PC-3 (cell line): ENCODE measurements around the gene ADCY3. TPM values are rescaled to one million over a fixed set of nuclear protein-coding genes. Genes with fewer than 3 reads are reported as not detected.

ENCODE experiments used
- ATAC-seq: fragments of 200-7000 bp; cut with Tn5 transposase; 2 replicates; pipeline ENCODE4 v1.9.1; 2020; ENCODE audit warnings: mild to moderate bottlenecking, moderate library complexity
- BruUV-seq: library from RNA; stranded (reverse); fragments of 400-500 nt; replicated peaks from 2 replicates; lab custom pipeline; 2021; lab: Mats Ljungman, UMichigan
- CTCF ChIA-PET: fragments of 300-600 bp; sonication (Branson Sonifier 250); formaldehyde crosslinking; loops from one replicate; lab custom pipeline; 2022; ENCODE audit warnings: antibody characterized with exemption; lab: Charles Lee
- POLR2A ChIA-PET: fragments of 300-600 bp; sonication (Branson Sonifier 250); formaldehyde crosslinking; loops from one replicate; lab custom pipeline; 2022; ENCODE audit warnings: antibody characterized with exemption; ENCODE audit not compliant: unreplicated experiment; lab: Charles Lee
- DNase-seq: peaks from one replicate; pipeline ENCODE4 v3.0.0-alpha.2; 2015
- H2AFZ ChIP-seq: fragments of 300-600 bp; sonication (generic); 2 replicates; pipeline ENCODE4 v1.6.0; 2016; ENCODE audit warnings: antibody characterized with exemption, low read length
- H3F3A ChIP-seq: fragments of 300-600 bp; sonication (generic); one replicate; pipeline ENCODE4 v1.6.0; 2017; ENCODE audit warnings: antibody characterized with exemption, low read length, control low read depth, mild to moderate bottlenecking; ENCODE audit not compliant: unreplicated experiment
- H3K27ac ChIP-seq: fragments of 300-600 bp; sonication (generic); 2 replicates; pipeline ENCODE4 v1.5.1; 2016; ENCODE audit warnings: mild to moderate bottlenecking, low read length
- H3K27me3 ChIP-seq: fragments of 300-600 bp; sonication (generic); 2 replicates; pipeline ENCODE4 v1.6.1; 2016; ENCODE audit warnings: low read length, mixed read lengths
- H3K36me3 ChIP-seq: fragments of 300-600 bp; sonication (generic); 2 replicates; pipeline ENCODE4 v1.6.1; 2016; ENCODE audit warnings: low read depth, mixed run types, low read length, mixed read lengths
- H3K4me1 ChIP-seq: fragments of 300-600 bp; sonication (generic); 2 replicates; pipeline ENCODE4 v1.5.1; 2016; ENCODE audit warnings: low read length; ENCODE audit not compliant: insufficient read depth
- H3K4me2 ChIP-seq: fragments of 300-600 bp; sonication (generic); 2 replicates; pipeline ENCODE4 v1.6.0; 2016; ENCODE audit warnings: low read length
- H3K4me3 ChIP-seq: fragments of 300-600 bp; sonication (generic); 2 replicates; pipeline ENCODE4 v1.5.1; 2016; ENCODE audit warnings: mild to moderate bottlenecking, low read length, mixed read lengths
- H3K79me2 ChIP-seq: fragments of 300-600 bp; sonication (generic); 2 replicates; pipeline ENCODE4 v1.6.1; 2017; ENCODE audit warnings: low read length, mixed read lengths
- H3K9ac ChIP-seq: fragments of 300-600 bp; sonication (generic); 2 replicates; pipeline ENCODE4 v1.6.0; 2016; ENCODE audit warnings: mild to moderate bottlenecking, low read length
- H3K9me2 ChIP-seq: fragments of 300-600 bp; sonication (generic); replicated peaks from 2 replicates; pipeline ENCODE4 v1.6.1; 2016; ENCODE audit warnings: mixed run types, low read length, mixed read lengths
- H3K9me3 ChIP-seq: fragments of 300-600 bp; sonication (generic); 2 replicates; pipeline ENCODE4 v1.6.1; 2016; ENCODE audit warnings: low read length, mixed read lengths
- H4K20me1 ChIP-seq: fragments of 300-600 bp; sonication (generic); 2 replicates; pipeline ENCODE4 v1.6.1; 2016; ENCODE audit warnings: low read length, mixed read lengths
- CTCF ChIP-seq: fragments of 300-600 bp; sonication (generic); conservative IDR thresholded peaks from 2 replicates; pipeline ENCODE4 v1.5.1; 2017; ENCODE audit warnings: antibody characterized with exemption, low read depth, mild to moderate bottlenecking, low read length
- EZH2 ChIP-seq: fragments of 300-600 bp; sonication (generic); IDR thresholded peaks from one replicate; pipeline ENCODE4 v1.6.1; 2017; ENCODE audit warnings: antibody characterized with exemption, mild to moderate bottlenecking, low read length; ENCODE audit not compliant: unreplicated experiment
- EZH2phosphoT487 ChIP-seq: fragments of 300-600 bp; sonication (generic); IDR thresholded peaks from 2 replicates; pipeline ENCODE4 v1.6.1; 2018; ENCODE audit warnings: mild to moderate bottlenecking, antibody characterized with exemption, low read length, borderline replicate concordance
- intact Hi-C: fragments of 100-400 bp; cut with micrococcal nuclease; formaldehyde crosslinking; loops from 2 replicates; pipeline ENCODE4 v1.9.0; 2023
- total RNA-seq: library from RNA; depleted of rRNA; stranded (reverse); fragments of >200 nt; gene quantifications from 2 replicates; pipeline ENCODE4 v1.2.3, GENCODE V29; 2014

ADCY3 gene
- total RNA-seq, 1 experiment from 2014 or later: 52.0 TPM

- intact Hi-C loops: loop anchor here (10.0 kb wide), 1 partner anchor 508 kb away; no protein-coding TSS in a partner anchor
- ATAC-seq (no peak), DNase-seq (no peak)
- Histone ChIP-seq H3K9me2 (no peaks in the 10 kb centered on the region), H3K9me3 (no peaks in the 10 kb centered on the region), H3K4me2 (no peak overlapping the region), H3K36me3 (no peaks in the 10 kb centered on the region), H4K20me1 (peaks cover under 1% of the 10 kb centered on the region; the same call in 1 of the 2 replicates), H3K4me1 (peaks cover 11% of the 10 kb centered on the region), H3K79me2 (peaks cover 14% of the 10 kb centered on the region), H2AFZ (no peak overlapping the region), H3K9ac (no peak overlapping the region), H3F3A (no peaks in the 10 kb centered on the region), H3K27me3 (no peaks in the 10 kb centered on the region), H3K27ac (no peak overlapping the region), H3K4me3 (no peak overlapping the region)
- ChIA-PET POLR2A (no interaction called here), CTCF (no interaction called here)
- BruUV-seq: no TSS peak
- no peak for TF ChIP-seq EZH2phosphoT487
- TF ChIP-seq EZH2: no peak
- no peak for TF ChIP-seq CTCF
These were observed 3.1 kb upstream of the ADCY3 start for GRCh38 chr2:24923106-24923505.

DNA sequence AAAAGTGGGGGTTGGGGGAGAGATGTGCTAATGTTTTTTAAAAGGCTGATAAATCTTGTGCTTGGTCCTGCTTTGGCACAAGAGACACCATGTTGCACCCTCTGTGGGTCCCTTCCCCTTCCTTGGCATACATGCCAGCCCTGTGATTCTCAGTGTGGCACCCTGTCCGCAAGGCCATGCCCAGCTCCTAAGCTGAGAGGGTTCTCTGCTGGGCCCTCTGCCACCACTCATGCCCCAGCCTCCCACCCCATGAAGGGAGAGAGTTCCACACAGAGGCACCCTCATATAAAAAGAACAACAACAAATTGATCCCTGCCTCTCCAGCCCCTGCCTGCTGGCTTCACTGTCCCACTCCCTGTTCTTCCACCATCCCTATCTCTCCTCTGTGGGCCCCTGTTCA, 2.5 kb upstream of the ADCY3 start:
- no peaks in the 10 kb centered on the region for H3K9me2 ChIP-seq
- no peak overlapping the region for H3K27ac ChIP-seq
- intact Hi-C loops: loop anchor here (10.0 kb wide), 1 partner anchor 508 kb away; no protein-coding TSS in a partner anchor
- no peak for DNase-seq
- no peak for ATAC-seq
- H4K20me1 ChIP-seq: peaks cover 6% of the 10 kb centered on the region; the same call in 1 of the 2 replicates
- H3K4me1 ChIP-seq: peaks cover 17% of the 10 kb centered on the region
- ChIA-PET CTCF (no interaction called here), POLR2A (no interaction called here)
- H3K4me3 ChIP-seq: no peak overlapping the region
- no peaks in the 10 kb centered on the region for H3K9me3 ChIP-seq
- peaks cover 19% of the 10 kb centered on the region for H3K79me2 ChIP-seq
- no TSS peak for BruUV-seq
- H3K27me3 ChIP-seq: no peaks in the 10 kb centered on the region
- no peak overlapping the region for H3K4me2 ChIP-seq
- no peaks in the 10 kb centered on the region for H3K36me3 ChIP-seq
- H3F3A ChIP-seq: no peaks in the 10 kb centered on the region
- no peak overlapping the region for H3K9ac ChIP-seq
- H2AFZ ChIP-seq: no peak overlapping the region
- TF ChIP-seq CTCF (no peak), EZH2phosphoT487 (no peak), EZH2 (no peak)

DNA sequence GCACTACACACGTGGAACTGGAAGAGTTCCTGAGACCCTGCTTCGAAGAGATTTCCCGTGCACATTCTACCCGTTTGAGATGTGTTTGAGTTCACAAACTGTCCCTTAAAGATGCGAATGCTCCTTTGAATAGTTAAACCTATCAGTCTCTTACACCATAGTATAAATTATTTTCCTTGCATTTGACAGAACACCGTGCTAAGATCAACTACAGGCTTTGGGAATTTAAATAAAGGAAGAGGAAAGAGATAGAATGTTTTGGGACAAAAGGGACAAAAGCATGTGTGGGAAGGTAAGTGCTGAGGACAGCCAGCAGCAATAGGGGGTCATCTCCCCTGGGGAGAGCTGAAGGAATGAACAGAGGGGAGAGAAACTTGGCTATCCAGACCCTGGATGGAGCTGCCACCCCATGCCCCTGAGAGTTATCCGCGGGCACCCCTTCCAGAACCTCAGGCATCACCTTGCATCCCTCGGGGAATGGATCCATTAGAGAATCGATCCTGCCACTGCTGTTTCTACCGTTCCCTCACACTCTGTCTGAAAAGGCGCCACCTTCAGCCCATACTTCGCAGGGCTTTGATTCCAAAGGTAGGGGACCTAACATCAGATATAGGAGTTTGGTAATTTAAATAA, 888 bp upstream of the ADCY3 start:
- H3K79me2 ChIP-seq: peaks cover 32% of the 10 kb centered on the region
- no peaks in the 10 kb centered on the region for H3K9me3 ChIP-seq
- ATAC-seq (peak; percentile 41), DNase-seq (peak; percentile 57)
- H3K9me2 ChIP-seq: no peaks in the 10 kb centered on the region
- H3F3A ChIP-seq: no peaks in the 10 kb centered on the region
- H3K27ac ChIP-seq: no peak overlapping the region
- TF ChIP-seq EZH2 (no peak), CTCF (peak; percentile 77), EZH2phosphoT487 (no peak)
- peak overlapping the region; percentile 66 for H3K4me3 ChIP-seq
- H3K36me3 ChIP-seq: no peaks in the 10 kb centered on the region
- TSS peak; percentile 24 for BruUV-seq
- CTCF ChIA-PET: no interaction called here
- H3K4me2 ChIP-seq: peak overlapping the region; percentile 83
- POLR2A ChIA-PET: no interaction called here
- peaks cover 13% of the 10 kb centered on the region; the same call in 1 of the 2 replicates for H4K20me1 ChIP-seq
- intact Hi-C loops: loop anchor here (1.0 to 10.0 kb wide), 3 partner anchors 91 to 506 kb away; no protein-coding TSS in a partner anchor
- H3K4me1 ChIP-seq: peaks cover 20% of the 10 kb centered on the region
- H3K9ac ChIP-seq: peak overlapping the region; percentile 4; the same call in 1 of the 2 replicates
- H3K27me3 ChIP-seq: no peaks in the 10 kb centered on the region
- H2AFZ ChIP-seq: peak overlapping the region; percentile 78
